Glutamatergic neuron (in vitro differentiated cells): ENCODE measurements around the gene ORAI2. TPM values are rescaled to one million over a fixed set of nuclear protein-coding genes. Genes with fewer than 3 reads are reported as not detected.

Experiments used
- DNase-seq: peaks from one replicate; pipeline ENCODE4 v3.0.0; 2022
- H3K27ac Mint-ChIP-seq: one replicate; pipeline ENCODE4 v1.8.0; 2020; ENCODE audit warnings: mild to moderate bottlenecking, mixed read lengths, inconsistent platforms; ENCODE audit not compliant: unreplicated experiment
- H3K27me3 Mint-ChIP-seq: one replicate; pipeline ENCODE4 v1.8.0; 2020; ENCODE audit warnings: mild to moderate bottlenecking, moderate library complexity, mixed read lengths, inconsistent platforms; ENCODE audit not compliant: unreplicated experiment
- H3K36me3 Mint-ChIP-seq: one replicate; pipeline ENCODE4 v1.8.0; 2020; ENCODE audit warnings: mild to moderate bottlenecking, mixed read lengths, inconsistent platforms; ENCODE audit not compliant: unreplicated experiment
- H3K4me1 Mint-ChIP-seq: one replicate; pipeline ENCODE4 v1.8.0; 2020; ENCODE audit warnings: mild to moderate bottlenecking, low read depth, mixed read lengths, inconsistent platforms; ENCODE audit not compliant: unreplicated experiment
- H3K4me3 Mint-ChIP-seq: one replicate; pipeline ENCODE4 v1.8.0; 2020; ENCODE audit warnings: mild to moderate bottlenecking, mixed read lengths, inconsistent platforms; ENCODE audit not compliant: unreplicated experiment
- H3K9me3 Mint-ChIP-seq: one replicate; pipeline ENCODE4 v1.8.0; 2020; ENCODE audit warnings: mild to moderate bottlenecking, moderate library complexity, mixed read lengths, inconsistent platforms; ENCODE audit not compliant: unreplicated experiment
- CTCF ChIP-seq: fragments of 200-600 bp; sonication (generic); IDR thresholded peaks from one replicate; pipeline ENCODE4 v1.5.0; 2021; ENCODE audit not compliant: partially characterized antibody, unreplicated experiment
- total RNA-seq: library from RNA; stranded (reverse); fragmentation: NEBNext Ultra II Directional; extraction: Animal tissue kit (Norgen Biotek cat#: 25700); gene quantifications from one replicate; pipeline ENCODE4 v1.2.1, GENCODE V29; 2021; ENCODE audit not compliant: unreplicated experiment

Gene ORAI2
- total RNA-seq, 1 donor from 2014 or later: 31.8 TPM

GRCh38 chr7:102417105-102417504 lies 16.3 kb upstream of the ORAI2 start:
- Mint-ChIP-seq H3K4me1 (peaks cover 7% of the 10 kb centered on the region), H3K27me3 (peaks cover 9% of the 10 kb centered on the region), H3K27ac (no peak overlapping the region), H3K9me3 (peaks cover 4% of the 10 kb centered on the region), H3K36me3 (peaks cover 5% of the 10 kb centered on the region), H3K4me3 (no peak overlapping the region)
- TF ChIP-seq CTCF: no peak
- DNase-seq: no peak

GRCh38 chr7:102418592-102418991 lies 14.8 kb upstream of the ORAI2 start:
- peaks cover 8% of the 10 kb centered on the region for H3K9me3 Mint-ChIP-seq
- no peak for DNase-seq
- H3K27ac Mint-ChIP-seq: no peak overlapping the region
- no peak overlapping the region for H3K4me3 Mint-ChIP-seq
- no peak for TF ChIP-seq CTCF
- H3K36me3 Mint-ChIP-seq: peaks cover 5% of the 10 kb centered on the region
- H3K4me1 Mint-ChIP-seq: no peaks in the 10 kb centered on the region
- H3K27me3 Mint-ChIP-seq: peaks cover 9% of the 10 kb centered on the region

GRCh38 chr7:102421706-102422240 lies 11.6 kb upstream of the ORAI2 start:
- peaks cover 26% of the 10 kb centered on the region for H3K9me3 Mint-ChIP-seq
- TF ChIP-seq CTCF: no peak
- no peak overlapping the region for H3K27ac Mint-ChIP-seq
- H3K4me1 Mint-ChIP-seq: peaks cover 26% of the 10 kb centered on the region
- peaks cover 14% of the 10 kb centered on the region for H3K27me3 Mint-ChIP-seq
- no peak overlapping the region for H3K4me3 Mint-ChIP-seq
- DNase-seq: no peak
- H3K36me3 Mint-ChIP-seq: peaks cover 5% of the 10 kb centered on the region

GRCh38 chr7:102424129-102424551 lies 9.2 kb upstream of the ORAI2 start:
- Mint-ChIP-seq H3K36me3 (peaks cover 5% of the 10 kb centered on the region), H3K9me3 (peaks cover 23% of the 10 kb centered on the region), H3K27ac (peak overlapping the region; percentile 97), H3K4me1 (peaks cover 26% of the 10 kb centered on the region), H3K27me3 (peaks cover 14% of the 10 kb centered on the region), H3K4me3 (peak overlapping the region; percentile 78)
- no peak for TF ChIP-seq CTCF
- peak; percentile 86 for DNase-seq

GRCh38 chr7:102424787-102425218 lies 8.6 kb upstream of the ORAI2 start:
- H3K36me3 Mint-ChIP-seq: peaks cover 5% of the 10 kb centered on the region

More at GRCh38 chr7:102424787-102425218, 8.6 kb upstream of the ORAI2 start:
- H3K9me3 Mint-ChIP-seq: peaks cover 29% of the 10 kb centered on the region
- H3K27me3 Mint-ChIP-seq: peaks cover 14% of the 10 kb centered on the region
- peak overlapping the region; percentile 78 for H3K4me3 Mint-ChIP-seq
- peaks cover 26% of the 10 kb centered on the region for H3K4me1 Mint-ChIP-seq
- peak overlapping the region; percentile 97 for H3K27ac Mint-ChIP-seq
- DNase-seq: no peak
- TF ChIP-seq CTCF: no peak
